IPS-NIHi7 (cell line): ENCODE measurements around the gene OTUD7B.
A peak's percentile ranks its signal among the peaks of the same experiment; 100 is the strongest.
"Not testable (repeated sequence)": the region's sequence is repeated elsewhere in the genome, so short reads cannot be mapped to it uniquely, and the experiment has no call there.

ENCODE experiments used
- DNase-seq: peaks from one replicate; pipeline ENCODE4 v3.0.0; 2012; ENCODE audit warnings: mixed read lengths; ENCODE audit errors: extremely low spot score

OTUD7B gene

GRCh38 chr1:149949911-149950310 is 60.6 kb downstream of the OTUD7B start:
- no peak for DNase-seq

DNA sequence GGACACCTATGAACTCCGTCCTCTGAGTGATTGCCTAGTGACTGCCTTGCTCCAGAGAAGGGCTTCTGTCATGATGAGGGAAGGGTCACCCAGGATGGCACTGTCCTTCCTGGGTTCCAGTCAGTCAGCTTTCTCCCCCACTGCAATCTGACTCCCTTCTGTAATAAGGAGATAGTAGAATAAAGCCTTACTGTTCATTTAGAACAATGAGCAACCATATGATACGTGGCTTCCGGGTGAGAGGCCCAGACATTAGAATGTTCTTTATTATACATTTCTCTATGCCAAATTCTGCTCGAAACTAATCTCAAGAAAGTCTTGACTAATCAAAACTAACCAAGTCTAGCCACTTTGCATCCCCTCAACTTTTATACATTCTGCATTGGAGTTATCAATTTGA is 65.3 kb downstream of the OTUD7B start:
- DNase-seq: no peak

GRCh38 chr1:149942885-149943284 is 67.6 kb downstream of the OTUD7B start:
- DNase-seq: no peak

- DNase-seq: peak; percentile 85
These were observed 68.3 kb downstream of the OTUD7B start for GRCh38 chr1:149942207-149942606.

GRCh38 chr1:149940427-149940826 is 70.1 kb downstream of the OTUD7B start:
- no peak for DNase-seq

DNA sequence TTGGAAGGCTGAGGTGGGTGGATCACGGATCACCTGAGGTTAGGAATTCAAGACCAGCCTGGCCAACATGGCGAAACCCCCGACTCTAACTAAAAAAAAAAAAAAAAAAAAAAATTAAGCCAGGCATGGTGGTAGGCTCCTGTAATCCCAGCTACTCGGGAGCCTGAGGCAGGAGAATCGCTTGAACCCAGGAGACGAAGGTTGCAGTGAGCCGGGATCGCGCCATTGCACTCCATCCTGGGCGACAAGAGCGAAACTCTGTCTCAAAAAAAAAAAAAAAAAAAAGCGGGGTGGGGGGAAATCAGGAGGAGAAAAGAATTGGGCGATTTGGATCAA is 71.9 kb downstream of the OTUD7B start:
- not testable (repeated sequence) for DNase-seq

DNA sequence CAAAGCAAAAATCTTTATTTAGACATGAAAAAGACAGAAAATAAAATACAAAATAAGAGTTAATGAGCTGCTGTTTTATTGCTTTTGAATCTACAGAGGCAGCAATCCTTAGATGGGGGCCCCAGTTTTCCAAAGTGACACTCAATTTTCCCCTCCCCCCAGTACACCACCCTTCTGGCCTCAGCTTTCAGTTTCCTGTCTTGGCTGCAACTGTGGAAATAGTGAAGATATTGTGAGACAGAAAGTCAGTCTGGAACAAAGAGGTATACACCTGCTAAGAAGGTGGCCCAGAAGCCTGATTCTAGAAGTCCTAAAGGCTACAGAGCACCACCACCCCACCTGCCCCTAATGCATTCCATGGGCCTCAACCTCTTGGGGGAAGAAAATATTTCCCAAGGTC is 72.8 kb downstream of the OTUD7B start:
- no peak for DNase-seq

- peak; percentile 44 for DNase-seq
These were observed 73.4 kb downstream of the OTUD7B start for GRCh38 chr1:149936992-149937705.

DNA sequence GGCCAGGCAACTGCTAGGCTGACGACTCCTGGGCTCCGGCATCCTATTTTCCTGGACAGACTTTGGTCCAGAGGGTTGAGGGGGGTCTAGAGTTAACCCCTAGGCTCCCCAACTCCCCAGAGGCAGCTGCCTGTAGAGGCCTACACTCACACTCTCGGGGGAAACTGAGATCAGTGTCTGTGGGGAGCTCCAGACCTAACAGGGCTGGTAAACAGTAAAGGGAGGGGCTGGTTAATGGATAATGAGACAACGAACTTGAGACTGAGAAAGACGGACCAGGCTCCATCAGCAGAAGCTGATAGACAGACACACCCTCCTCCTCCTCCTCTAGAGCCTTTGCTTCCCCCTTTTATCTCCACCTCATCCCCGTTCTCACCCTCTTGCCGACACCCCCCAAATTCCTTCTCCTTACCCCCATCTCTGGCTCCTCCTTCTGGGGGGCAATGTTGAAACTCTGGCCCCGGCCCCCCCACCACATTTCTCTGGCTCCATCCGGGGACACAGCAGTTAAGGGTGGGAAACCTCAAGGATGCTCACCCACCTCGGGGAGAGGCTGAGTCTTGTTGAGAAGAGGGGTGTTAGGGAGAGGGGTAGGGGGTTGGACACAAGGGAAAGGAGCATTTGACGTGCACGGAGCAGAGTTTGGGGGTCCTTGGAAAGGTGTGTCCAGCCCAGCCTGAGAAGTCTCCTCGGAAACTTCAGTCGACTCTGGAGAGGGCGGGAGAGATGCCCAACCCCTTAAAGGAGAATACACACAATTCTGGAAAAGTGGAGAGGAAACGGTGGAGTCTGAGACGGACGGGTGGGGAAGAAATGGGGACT is 74.1 kb downstream of the OTUD7B start, which contains the start of gene MTMR11:
TSS of gene MTMR11 (minus strand) at position 710 of the 822 bp plus-strand sequence. CDS start at position 478, 232 bp downstream.
- peak; percentile 47 for DNase-seq

GRCh38 chr1:149934356-149934755 is 76.2 kb downstream of the OTUD7B start:
- no peak for DNase-seq

- DNase-seq: no peak
These were observed 77.3 kb downstream of the OTUD7B start for GRCh38 chr1:149933208-149933607.

- no peak for DNase-seq
These were observed 78.1 kb downstream of the OTUD7B start for GRCh38 chr1:149932474-149932873.

DNA sequence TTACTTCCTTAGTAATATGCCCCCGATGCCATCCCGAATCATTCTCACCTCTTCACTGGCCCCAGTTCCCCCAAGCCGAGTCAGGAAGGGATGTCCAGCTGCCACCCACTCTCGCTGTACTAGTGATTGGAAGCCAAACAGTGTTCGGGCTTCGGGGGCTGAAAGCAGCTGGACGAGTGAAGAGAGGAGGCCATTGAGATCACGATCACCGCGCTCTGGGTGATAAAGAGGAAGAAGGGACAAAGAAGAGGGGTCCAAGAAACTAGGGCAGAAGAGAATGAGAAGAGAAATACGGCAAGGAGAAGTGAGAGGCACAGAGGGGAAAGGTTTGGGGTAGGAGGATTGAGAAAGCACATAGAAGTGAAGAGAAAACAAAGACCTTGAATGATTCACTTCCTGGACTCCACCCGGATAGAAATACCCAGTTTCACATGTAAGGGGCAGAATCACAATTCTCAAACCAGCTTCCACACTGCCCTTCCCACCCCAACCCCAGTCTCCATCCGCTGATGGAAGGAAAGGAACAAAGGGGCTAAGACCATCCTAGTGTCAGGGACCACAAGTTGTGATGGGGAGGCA is 79.2 kb downstream of the OTUD7B start:
- DNase-seq: no peak

DNA sequence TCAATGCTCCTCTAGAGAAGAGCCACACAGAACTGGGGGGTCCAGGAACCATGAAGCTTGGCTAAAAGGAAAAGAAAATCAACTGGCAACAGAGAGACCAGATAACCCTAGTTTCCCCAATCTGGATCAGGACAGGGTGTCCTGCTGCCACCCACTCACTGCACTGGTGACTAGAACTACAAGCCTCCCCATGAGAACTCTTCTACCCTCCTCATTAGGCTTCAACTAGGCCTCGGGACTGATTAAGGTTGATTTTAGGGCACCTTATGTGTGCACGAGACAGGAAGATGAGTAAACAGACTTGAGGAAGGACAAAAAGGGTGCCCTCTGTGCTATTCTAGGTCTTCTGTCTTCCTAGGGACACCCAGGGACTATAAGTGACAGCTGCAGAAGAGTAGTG is 80.7 kb downstream of the OTUD7B start:
- no peak for DNase-seq

- DNase-seq: no peak
These were observed 82.2 kb downstream of the OTUD7B start for GRCh38 chr1:149928401-149928724.

GRCh38 chr1:149927563-149928400 is 82.7 kb downstream of the OTUD7B start, which contains the start of gene SF3B4:
TSS of gene SF3B4 (minus strand) at chr1:149927803. CDS start at chr1:149927759, 44 bp downstream.
- DNase-seq: peak; percentile 90

DNA sequence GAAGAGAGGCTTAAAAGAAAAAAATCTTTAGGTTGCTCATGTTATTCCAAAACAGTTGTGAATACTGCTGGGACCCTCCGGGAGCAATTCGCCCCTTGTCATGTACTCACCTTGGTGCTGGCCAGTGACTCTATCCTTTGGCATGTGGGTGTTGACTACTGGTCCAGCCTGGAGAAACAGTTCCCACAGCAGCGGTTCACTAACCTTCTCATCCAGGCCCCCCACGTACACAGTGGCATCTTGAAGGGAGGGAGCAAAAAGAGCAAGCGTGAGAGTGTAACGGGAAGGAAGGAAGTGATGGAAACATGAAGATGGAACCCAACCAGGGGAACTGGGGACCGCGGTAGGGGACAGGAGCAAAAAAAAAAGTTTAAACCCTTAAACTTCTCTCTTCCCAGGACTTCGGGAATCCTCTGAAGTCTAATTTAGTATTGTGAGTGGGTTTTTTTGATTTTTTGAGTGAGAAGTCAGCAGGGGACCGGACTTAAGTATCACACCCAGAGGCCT is 83.4 kb downstream of the OTUD7B start:
- no peak for DNase-seq

GRCh38 chr1:149926296-149926695 is 84.2 kb downstream of the OTUD7B start:
- DNase-seq: no peak

- DNase-seq: no peak
These were observed 84.8 kb downstream of the OTUD7B start for GRCh38 chr1:149925751-149926150.

DNA sequence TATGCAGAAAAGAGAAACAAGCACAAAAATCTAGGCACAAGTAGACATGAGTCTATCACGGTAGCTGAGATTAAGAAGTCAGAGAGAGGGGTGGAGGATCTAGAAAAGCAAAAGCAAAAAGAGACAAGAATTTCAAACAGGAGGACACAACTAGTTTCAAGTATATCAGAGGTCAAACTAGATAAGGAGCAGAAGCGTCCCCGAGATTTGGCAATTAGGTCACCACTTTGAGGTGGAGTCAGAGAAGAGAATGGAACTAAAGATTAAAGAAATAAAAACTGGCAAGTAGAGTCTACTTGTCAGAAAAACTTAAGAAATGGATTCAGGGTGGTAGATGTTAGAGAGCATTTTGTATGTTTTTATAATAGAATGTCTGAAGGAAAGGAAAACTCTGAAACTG is 85.2 kb downstream of the OTUD7B start:
- DNase-seq: no peak

DNA sequence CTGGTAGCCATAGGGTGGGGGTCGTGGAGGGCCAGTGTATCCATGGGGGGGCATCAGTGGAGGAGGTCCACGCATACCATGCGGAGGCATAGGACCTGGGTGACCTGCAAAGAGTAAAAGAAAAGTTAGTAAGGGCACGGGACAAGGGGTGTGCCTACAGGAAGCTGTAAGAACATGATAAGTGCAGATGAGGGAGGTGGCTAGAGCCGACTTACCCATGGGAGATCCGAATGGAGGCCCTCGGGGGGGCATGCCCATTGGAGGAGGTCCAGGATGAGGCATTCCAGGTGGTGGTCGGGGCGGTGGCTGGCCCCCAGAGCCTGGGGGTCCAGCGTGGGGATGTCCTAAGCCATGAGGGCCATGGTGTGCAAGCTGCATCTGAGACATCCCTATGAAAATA is 86.9 kb downstream of the OTUD7B start:
- DNase-seq: no peak
